DMS153 treated with DMSO at 0.1 percent for 48 hours (cell line): Measurements from ENCODE around the gene STARD3.
A peak's percentile ranks its signal among the peaks of the same experiment; 100 is the strongest.
"Not testable (repeated sequence)": the region's sequence is repeated elsewhere in the genome, so short reads cannot be mapped to it uniquely, and the experiment has no call there.

Source experiments
- DNase-seq: peaks from one replicate; lab custom pipeline; 2025; ENCODE audit not compliant: unreplicated experiment; lab: John Stamatoyannopoulos, UW

STARD3 gene

DNA sequence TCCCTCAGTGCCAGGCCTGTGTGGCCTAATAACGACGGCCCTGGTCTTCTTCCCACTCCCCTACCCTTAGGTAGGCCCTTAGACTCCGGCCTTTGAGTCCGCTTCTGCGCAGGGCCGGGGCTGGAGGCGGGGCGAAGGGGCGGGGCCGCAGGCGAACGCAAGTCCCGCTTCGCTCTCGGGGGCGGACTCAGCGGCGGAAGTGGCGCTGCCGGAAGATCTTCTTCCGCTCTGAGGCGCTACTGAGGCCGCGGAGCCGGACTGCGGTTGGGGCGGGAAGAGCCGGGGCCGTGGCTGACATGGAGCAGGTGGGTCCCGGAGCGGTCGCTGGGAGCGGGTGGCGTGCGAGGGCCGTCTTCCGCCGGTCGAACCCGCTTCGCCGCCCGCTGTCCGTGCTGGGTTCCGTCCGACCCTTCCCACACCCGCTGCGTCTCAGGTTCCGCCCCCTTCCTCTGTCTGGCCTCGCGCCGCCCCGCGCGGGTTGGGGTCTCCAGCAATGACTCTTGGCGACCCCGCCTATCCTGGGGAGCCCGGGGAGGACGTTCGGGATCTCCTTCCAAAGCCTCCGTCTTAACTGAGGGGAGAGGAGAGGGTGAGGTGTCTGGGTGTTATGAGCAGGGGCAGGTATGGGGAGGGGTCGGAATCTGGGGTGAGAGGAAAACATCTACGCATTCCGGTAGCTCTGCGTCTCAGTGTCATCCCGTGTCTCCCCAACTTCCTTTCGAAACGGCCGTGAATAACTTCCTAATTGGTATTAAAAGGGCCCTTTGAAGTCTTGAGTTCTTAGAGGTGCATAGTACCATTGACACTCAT, at the start of gene STARD3:
Gene STARD3 (plus strand): TSS at position 218 of the 810 bp plus-strand sequence. CDS start 16,388 bp downstream, outside the sequence.
- peak; percentile 50 for DNase-seq

DNA sequence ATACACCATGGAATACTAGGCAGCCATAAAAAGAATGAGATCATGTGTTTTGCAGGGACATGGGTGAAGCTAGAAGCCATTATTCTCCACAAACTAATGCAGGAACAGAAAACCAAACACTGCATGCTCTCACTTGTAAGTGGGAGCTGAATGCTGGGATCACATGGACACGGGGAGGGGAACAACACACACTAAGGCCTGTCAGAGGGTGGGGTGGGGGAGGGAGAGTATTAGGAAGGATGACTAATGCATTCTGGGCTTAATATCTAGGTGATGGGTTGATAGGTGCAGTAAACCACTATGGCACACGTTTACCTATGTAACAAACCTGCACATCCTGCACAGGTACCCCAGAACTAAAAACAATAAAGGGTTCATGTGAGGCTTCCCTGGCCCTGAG, 46.8 kb upstream of the STARD3 start:
- DNase-seq: not testable (repeated sequence)

DNA sequence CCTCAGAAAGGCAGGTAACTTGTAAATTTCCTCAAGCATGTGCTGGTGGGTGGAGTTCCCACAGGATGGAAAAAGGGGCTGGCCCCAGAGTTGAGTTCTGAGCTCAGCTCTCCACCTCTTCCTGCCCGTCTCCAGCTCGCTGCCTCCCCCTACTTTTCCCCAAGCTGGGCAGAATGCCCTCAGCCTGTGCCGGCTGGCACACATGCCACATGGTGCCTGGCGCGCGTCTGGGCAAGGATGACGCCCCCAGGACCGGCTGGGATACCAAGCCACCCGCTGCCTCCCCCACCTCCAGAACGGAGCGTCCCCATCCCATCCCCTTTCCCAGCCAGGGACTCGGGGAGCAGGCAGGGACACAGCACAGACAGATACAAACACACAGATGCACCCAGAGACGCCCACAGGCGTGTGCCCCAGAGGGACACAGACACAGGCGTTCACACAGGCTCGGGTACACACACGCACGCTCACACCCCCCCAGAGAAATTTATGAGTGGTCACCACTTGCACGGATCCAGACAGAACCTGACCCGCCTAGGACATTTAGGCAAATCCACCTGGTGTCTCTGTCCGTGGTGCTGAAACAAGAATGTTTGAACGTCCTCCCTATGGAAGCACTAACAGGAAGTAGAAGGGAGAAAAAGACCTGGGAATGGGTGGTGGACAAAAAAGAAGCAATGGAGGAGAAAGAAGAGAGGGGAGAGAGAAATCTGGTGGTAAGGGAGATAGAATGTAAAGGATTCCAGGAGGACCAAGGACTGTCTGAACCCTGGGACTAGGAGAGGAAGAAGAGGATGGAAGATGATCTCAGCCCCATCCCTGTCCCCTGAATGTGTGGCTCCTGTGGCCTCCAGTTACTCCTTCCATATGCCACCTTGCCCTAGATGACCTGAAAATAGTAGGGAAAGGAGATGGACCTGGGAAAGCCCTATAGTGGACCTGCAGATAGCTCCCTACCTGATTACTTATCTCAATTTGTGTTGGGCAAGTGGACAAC, 44.7 kb upstream of the STARD3 start:
- peak; percentile 61 for DNase-seq

DNA sequence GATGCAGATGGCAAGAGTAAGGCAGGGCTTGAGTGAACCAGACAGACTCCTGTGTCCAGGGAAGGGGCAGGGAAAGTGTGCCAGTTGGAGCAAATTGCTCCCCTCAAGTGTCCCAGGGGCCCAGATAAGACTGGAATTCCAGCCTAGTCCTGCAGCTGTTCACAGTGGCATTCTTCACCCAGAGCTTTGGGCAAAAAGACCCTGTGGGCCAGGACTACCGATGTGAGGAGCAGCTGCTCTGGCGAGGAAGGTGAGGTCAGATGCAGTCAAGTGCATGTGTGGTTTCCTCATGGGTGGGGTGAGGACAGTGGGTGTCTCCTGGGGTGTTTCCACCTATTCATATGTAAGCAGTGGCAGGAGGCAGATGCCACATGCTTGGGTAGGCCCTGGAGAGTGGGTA, 43.6 kb upstream of the STARD3 start:
- no peak for DNase-seq

DNA sequence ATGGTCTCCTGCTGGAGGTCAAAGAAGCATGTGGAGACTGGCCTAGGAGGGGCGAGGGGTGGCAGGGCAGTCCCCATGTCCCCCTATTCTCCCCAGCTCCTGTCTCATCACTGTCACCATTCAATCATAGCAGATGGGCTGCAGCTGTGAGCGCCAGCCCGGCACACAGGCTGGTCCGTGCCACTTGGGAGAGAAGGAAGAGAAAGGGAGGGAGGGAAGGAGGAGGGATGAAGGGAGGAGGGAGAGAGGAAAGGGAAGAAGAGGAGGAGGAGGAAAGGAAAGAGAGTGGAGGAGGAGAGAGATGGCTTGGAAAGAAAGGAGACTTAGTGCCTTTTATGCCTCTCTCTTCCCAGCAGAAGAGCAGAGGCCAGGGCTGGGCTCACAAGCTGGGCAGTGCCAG, 41.6 kb upstream of the STARD3 start:
- DNase-seq: no peak

DNA sequence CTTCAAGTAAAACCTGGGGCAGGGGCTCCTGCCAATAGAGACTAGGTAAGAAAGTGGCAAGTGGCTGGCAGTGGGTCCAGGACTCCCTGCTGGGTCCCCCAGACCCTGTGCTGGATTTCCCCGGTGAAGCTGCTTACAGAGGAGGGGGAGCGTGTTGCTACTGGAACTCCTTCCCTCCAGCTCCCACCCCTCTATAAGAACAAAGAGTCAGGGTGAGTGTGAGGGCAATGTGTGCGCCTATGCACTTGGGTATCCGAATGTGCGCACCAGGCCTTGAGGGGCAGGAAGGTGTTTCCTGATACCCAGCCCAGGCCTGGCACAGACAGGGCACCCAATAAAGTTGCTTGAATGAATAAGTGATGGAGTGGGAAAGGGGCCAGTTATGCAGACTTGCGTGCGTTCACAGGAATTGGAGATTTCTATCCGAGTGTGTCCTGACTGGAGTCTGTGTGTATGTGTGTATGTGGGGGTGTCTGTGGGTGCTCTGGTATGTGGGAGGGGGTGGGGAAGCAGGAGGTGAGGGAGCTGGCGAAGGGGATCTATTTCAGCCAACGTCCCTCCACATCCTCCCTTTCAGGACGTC, 40.9 kb upstream of the STARD3 start:
- no peak for DNase-seq

DNA sequence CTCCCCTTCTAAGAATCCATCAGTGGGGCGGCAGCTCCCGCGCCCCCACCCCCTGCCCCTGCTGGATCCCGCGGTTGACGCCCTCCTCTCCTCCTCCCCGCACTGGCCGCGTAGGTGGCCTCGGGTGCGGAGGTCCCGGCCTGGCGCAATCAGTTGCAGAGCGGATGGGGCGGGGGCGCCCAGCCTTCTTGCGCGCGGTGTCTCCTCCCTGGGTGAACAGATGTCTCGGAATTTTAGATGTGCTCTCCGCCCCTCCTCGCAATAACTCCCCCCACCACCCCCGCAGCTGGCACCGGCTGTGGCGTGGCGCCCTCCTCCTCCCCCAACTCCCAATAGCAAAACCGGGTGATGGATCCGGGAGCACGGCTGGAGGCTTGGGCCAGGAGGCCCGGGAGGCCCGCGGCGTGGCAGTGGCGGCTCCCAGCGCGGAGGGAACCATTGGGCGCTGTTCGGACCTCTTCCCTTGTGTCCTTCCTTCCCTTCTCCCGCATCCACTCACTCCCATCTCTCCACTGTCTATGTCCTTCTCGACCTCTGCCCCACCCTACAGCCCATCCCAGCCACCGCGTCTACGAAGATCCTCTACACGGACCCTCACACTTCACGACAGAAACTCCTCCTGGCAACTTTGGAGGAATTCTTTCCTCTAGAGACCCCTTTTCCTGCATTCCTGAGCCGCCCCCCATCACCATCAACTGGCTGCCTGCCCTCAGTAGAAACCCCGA, 40.2 kb upstream of the STARD3 start:
- no peak for DNase-seq

DNA sequence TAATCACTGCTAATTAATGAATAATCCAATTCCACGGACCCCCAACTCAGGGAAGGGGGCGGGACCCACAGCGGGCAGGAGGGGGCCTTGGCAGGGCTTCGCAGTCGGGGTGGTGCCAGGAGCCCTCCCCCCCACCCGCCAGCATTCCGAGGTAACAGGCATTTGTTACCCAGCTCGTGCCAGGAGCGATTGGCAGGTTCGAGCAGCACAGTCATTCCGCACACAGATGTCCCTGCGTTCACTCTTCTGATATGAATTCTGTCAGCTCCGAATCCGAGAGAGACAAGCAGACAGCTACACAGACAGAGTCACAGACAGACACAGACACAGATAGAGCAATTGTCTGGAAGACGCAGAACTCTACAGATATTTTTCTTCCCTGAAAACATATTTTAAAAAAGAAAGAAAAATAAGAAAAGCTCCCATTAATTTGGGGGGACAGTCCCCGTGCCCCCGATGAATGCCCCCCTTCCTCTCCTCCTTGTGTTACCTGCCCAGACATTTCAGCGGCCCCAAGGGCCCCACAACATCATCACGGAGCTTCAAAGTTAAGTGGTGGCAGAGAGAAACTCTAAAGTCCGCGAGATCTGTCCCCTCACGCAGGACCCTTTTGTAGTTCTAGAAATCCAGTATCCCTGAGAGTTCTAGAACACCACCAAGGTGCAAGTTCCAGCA, 39.4 kb upstream of the STARD3 start:
- DNase-seq: no peak

DNA sequence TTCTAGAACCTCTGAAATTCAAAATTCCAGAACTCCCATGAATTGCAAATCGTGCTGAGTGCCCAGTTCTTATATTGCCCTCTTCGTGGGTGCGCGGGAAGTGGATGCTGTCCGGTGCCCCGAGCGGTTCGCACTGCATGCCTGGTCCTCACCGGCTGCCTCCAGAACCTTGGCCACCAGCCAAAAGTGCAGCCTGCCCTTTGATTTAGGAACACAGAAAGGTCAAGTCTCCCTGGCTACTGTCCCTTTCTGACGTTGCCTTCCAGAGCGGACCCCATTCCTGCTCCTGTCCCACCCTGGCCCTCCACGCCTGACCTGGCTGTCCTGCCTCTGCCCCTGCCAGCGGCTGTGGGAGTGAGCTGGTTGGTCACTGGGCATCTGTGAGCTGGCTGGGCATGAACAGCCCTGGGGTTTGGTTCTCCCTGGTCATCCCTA, 38.9 kb upstream of the STARD3 start:
- DNase-seq: no peak

DNA sequence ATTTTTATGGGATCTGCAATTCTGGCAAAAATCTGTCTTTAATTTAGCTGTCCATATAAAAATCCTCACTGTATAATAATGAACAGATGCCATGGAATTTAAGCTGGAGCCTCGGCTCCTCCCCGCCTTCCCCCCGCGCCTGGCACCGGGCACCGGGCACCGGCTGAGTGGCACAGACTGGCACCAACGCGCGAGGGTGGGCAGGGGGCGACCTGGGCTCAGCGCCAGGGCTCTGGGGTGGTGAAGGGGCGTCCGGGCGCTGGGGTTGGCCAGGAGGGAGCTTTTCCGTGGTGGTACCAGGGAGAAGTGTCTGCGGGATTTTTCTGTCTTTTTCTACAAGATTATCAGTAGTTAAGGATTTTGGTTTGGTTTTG, 38.3 kb upstream of the STARD3 start:
- no peak for DNase-seq

DNA sequence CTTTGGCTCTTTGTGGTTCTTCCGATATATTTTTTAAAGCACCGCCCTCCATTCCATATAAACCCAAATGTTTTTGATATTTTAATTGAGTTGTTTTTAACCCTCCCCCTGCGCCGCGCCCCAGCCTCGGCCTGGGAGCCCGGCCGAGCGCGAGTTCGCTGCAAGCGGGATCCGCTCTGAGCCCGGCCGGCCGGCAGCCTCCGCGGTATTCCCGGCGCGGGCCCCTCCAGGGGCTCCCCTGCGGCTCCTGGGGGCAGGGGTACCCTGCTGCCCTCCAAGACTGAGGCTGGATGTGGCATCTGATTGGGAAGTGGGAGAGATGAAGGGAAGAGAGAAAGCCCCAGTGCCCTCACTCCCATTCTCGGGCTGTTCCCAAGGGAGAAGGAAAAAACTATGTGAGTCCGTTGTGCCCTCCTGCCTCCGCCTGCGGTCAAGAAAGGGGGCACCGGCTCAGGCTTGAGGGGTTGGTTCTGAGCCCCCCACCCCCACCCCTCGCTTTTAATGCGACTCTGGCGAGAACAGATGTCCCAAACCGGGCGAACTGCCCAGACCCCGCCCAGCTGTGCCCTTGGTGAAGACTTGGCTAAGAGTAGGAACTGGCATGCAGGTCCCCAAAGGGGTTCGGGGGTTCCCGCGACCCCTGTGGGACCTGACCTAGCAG, 37.8 kb upstream of the STARD3 start:
- no peak for DNase-seq

DNA sequence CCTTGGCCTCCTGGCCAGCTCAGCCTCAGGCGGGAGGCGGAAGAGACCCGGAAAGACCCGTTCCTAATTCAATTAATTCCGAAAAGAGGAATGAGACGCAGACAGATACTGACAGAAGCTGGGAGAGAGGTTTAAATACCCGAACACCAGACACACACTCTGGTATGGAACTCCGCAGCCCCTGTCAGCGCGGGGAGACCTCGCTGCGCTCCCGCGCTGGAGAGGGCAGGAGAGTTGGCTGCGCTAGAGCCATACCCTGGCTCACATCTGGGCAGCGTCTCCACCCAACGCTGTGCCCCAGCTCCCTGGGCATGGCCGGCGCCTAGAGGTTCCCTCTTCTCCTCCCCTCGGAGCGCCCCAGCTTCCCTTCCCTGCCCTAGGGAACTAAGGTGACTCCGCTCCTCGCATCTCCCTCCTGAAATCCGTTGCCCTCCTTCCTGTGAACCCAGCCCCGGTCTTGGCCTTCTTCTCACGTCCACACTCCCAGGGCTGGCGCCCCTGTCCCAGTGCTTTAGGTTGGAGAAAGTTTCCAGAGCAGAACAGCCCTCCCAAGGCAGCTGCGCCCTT, 37.2 kb upstream of the STARD3 start:
- DNase-seq: no peak

DNA sequence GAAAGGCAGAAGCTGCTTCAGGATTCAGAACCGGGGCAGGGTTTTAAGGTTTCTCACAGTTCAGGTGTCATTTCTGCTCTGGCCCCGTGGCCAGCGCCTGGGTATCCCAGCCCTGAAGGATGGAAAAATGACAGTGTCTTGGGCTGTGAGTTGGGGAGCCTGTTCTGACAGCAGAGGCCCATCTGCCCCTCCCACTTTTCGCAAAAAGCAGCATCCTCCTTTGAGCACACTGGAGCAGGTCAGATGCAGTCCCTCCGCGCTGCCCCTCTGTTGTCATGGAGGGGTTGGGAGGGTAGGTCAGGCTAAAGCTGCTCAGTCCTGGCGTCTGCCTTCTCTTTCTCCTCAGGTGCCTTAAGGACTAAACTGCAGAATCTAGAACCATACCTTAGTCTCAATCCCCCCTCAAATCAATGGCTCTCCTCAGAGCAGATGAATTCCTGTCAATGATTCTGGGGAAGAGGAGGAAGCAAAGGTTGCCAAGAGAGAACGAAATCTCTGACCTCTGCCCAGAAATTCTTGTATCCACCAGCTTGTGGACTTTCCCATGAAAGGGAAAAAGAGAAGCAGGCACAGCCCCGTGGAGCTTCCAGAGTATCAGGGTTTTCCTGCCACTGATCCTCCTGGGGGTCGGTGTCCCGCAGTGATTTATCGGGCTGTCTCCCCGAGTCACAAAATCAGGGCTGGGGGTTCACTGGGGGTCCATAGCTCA, 36.5 kb upstream of the STARD3 start:
- no peak for DNase-seq

DNA sequence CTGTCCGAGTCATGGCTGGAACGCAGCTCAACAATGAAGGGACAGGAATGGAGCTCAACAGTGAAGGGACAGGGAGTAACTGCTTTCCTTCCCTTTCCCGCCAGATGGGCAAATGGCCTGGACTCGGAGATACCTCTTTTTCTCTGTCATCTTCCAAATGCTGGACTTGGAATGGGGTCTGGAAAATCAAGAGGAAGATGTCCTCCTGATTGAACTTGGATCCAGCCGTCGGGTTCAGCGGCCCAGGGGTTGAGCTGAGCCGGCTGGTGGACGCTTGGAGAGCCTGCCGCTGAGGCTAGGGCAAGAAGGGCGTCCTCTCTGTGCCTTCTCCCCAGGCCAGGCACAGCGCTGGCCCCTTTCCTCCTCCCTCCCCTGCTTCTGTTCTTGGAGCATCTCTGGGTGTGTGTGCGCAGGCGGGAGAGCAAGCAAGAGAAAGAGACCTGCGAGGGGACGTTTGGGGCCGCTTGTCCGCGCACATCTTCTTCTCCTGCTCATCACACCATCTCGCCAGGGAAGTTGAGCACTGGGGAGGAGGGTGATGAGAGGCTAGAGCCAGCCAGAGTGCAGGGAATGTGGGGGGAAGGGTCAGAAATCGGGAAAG, 35.8 kb upstream of the STARD3 start:
- DNase-seq: no peak

DNA sequence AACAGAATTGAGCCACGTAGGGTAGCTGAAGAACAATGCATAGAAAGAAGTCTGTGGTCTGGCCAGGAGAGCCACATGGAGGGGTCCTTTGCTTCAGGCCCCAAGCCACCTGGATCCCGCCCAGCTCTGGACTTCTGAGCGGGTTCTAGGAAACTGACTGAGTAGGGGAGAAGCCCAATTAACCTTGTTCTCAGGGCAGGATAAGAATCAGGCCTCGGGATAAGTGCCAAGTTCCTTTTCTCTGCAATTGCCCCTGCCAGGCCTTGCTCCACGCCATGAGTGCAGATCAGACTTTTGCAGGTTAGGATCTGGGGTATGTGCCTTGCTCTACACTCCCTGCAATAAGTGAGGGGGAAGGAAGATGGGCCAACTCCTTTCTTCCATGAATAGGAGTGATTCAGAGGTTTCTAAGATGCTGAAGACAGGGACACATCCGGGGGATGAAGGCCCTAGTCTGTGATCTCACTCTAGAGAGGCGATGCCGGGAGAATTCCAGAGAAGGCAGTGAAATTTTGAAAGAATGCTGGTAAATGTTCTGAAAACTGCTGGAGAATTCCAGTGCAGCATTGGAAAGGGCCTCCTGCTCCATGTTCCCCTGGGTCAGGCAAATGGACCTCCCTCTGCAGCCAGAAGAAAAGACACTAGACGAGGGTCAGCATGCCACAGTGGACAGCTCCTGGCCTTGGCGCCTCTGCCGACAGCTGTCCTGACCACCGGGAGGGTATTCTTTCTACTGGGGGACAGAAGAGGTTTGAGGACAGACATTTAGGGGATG, 35.0 kb upstream of the STARD3 start:
- DNase-seq: no peak

DNA sequence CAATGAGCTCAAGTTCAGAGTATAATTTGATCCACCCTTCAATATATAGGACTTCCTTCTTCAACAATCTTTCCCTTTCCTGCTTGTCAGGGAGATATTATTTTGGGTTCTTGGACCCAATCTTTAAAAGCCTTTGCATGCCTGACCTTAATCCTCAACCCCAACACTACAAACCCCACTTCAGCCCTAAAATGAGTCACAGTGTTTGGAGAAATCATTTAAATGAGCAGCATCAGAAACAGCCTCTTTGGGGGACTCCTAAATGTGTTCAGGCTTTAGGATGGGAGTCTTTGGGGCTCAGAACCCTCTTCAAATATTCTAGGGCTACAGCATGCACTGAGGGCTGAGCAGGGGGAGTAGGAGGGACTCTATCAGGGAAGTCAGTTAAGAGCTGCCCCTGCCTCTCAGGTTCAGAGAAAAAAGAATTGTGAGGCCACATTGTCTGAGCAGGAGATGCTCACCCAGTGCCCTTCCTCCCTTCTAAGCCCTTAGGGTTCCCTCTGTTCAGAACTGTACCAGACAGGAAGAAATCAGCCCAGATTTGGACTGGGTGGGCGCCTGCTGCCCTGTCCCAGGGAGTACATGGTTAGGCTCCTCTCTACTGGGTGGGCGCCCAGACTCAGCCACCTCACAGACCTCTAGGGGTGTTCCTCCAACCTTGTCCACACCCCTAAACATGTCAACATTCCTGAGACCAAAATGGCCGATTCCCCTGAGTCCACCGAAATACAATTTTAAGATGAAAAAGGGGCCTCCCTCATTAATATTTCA, 34.2 kb upstream of the STARD3 start:
- no peak for DNase-seq
